Measurements from ENCODE around the gene SYNGR4.

GRCh38 chr19:48332662-48333466 is 31.3 kb upstream of the SYNGR4 start:
- no peak for TF ChIP-seq POLR2A (IDR thresholded peaks at IDR 0.05)
- no peak for TF ChIP-seq CTCF (IDR thresholded peaks at IDR 0.05)
- TF ChIP-seq POLR2AphosphoS5 (IDR thresholded peaks at IDR 0.05): peak; percentile 70 to 89 (median 72)
